Left renal cortex interstitium (tissue), 4 donors: ENCODE data around the gene POC1A. TPM values are rescaled to one million over a fixed set of nuclear protein-coding genes. Genes with fewer than 3 reads are reported as not detected.
A peak's percentile ranks its signal among the peaks of the same experiment; 100 is the strongest.
"Not testable (repeated sequence)": the region's sequence is repeated elsewhere in the genome, so short reads cannot be mapped to it uniquely, and the experiment has no call there.

Experiments
- DNase-seq, 4 donors: peaks; one replicate each; pipeline ENCODE4 v3.0.0-alpha.2; 2013; ENCODE audit warnings: low read depth in 4 of 4, low spot score in 2 of 4, missing footprints in 1 of 4
- polyA plus RNA-seq, 4 donors: library from polyadenylated mRNA; unstranded; fragments of 120-200 nt; gene quantifications; one replicate each; pipeline ENCODE4 v1.2.1, GENCODE V29; 2013; ENCODE audit not compliant: insufficient read length in 4 of 4

Gene POC1A
- polyA plus RNA-seq, 4 donors, result 7.5 to 8.4 (median 7.9) TPM

DNA sequence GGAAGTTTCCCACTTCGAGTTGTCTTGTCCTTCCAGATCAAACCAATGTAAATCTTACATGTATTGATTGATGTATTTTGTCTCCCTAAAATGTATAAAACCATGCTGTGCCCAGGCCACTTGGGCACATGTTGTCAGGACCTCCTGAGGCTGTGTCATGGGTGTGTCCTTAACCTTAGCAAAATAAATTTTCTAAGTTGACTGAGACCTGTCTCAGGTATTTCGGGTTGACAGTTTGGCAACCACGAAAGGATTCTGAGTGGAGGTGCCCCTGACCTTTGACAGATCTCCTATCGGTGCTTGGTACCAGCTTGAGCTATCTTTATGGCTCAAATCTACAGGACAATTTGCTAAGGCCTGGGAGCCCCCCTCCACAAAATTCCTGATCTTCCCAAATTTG is 1.7 kb upstream of the POC1A start:
- DNase-seq, result no peak

DNA sequence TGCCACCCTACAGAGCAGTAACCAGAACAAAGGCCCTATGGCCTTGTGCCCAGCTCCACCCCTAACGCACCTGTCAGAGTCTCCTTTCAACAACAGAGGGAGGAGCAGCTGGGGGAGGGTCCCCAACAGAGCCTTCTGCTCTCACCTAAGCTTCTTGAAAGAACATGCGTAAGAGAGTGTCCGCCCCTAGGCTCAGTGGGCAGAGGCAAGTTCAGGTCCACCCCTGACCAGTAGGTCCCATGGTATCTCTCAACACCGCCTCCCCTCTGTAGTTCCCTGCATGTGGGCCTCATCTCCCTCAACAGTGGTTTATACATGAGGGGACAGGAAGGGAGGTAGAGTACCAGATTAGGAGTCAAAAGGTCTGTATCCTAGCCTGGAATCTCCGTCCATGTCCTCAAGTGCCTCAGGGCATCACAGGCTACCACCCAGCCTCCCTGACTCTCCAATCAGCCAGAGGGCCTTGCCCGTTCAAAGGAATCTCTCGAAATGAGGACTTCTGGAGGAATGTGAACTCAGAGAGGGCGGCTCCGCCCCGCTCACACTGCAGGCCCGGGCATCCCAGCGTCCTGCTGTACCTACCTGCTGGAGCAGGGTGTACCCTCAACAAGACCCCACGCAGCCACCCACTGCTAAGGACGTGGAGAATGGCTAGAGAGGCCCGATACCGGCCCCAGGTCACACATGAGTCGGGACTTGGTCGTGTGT is 680 bp downstream of the POC1A start:
- DNase-seq, result no peak

DNA sequence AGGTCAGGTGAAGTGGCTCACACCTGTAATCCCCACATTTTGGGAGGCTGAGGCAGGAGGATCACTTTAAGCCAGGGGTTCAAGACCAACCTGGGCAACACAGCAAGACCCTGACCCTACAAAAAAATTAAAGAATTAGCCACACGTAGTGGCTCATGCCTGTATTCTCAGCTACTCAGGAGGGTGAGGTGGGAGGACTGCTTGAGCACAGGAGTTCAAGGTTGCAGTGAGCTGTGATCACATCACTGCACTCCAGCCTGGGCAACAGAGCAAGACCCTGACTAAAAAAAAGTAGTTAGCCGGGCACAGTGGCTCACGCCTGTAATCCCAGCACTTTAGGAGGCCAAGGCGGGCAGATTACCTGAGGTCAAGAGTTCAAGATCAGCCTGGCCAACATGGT is 2.2 kb downstream of the POC1A start:
- DNase-seq, result not testable (repeated sequence)

GRCh38 chr3:52150860-52151259 is 3.4 kb downstream of the POC1A start:
- DNase-seq, result no peak

DNA sequence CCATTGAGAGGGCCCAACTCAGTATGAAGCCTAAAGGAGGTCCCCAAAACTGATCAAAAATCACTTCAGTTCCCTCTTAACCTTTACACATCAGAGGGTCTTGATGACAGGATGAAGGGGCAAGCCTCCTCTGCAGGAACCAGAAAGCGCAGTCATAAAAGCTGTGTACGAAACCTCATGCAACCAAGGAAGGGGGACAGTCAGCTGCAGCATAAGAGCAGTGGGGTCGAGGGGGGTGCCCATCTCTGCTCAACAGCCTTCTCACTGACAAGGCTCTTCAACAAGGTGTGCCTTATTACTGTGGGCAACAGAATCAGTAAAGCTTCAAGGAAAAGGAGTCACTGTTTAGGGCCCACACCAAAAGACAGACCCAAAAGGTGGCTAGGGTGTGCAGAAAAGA is 3.9 kb downstream of the POC1A start:
- no peak for DNase-seq

- DNase-seq, result no peak
Measured at GRCh38 chr3:52149726-52150125, 4.5 kb downstream of the POC1A start.

DNA sequence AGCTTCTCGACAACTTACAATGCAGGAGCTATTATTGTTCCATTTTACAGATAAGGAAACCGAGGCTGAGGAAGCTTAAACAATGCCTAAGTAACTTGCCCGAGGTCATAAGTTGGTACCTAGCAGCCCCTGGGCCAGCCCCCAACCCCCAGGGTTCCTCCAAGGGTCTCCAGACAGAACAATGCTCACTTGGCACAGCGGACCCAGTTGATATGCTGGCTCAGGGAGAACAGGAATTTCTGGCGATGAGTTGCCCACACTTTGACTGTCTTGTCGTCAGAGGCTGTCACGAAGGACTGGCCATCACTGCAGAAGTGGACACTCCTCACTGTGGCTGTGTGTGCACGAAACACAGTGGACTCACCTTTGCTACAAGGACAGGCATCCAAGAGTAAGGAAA is 5.2 kb downstream of the POC1A start:
- no peak for DNase-seq

DNA sequence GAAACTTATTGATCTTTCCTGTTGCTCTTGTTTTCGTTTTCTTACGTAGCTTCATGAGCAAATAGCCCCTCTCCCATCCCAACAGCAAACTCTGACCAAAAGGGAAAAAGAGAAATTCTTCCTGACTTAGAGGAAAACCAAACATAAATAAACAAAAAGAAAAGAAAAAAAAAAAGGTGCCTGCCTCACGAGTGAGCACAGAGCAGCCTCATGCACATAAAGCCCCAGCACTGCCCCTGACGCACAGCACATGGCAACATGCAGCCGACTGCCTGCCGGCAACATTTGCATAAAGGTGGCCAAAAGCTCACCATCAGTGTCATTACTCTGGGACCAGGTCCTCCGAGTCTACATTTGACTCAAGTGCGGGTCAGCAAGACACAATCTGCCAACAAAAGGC is 6.4 kb downstream of the POC1A start:
- DNase-seq, result no peak

GRCh38 chr3:52146811-52147210 is 7.4 kb downstream of the POC1A start:
- DNase-seq, result no peak

DNA sequence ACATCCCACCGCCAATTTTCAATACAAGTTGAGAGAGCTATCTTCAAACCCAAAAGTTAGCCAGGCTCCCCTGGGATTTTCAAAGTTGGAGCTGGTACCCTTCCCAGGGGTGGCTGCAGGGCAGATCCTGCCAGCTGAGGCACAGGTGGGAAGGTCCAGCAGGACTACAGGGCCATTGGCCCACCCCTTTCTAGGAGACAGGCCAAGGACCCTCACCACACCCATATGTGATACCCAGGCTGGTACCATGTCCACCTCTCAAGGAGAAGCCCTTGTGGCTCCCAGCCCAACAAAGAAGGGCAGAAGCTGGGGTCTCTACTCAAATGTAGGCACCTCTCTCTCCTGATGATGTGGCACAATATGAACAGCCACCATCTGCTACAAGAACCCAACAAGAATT is 8.0 kb downstream of the POC1A start:
- no peak for DNase-seq

DNA sequence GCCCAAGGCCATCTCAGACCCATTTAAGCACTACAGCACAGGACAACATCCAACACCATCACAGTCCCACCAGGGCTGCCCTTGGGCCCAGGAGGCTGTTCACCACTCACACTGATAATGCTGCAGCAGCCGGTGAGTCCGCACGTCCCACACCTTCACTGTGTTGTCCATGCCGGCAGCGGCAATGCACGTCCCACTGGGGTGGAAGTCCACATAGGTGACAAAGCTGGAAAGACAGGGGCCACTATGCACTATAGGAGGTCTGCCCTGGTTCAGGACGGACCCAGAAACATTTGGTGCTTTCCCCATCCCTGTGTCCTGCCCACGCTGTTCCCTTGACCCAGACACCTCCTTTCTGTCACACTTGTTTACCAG is 8.5 kb downstream of the POC1A start:
- DNase-seq, result no peak

GRCh38 chr3:52144796-52145735 is 9.2 kb downstream of the POC1A start:
- no peak for DNase-seq

- DNase-seq, result peak in 2 of 4 donors; percentile 48 to 55
Measured at GRCh38 chr3:52144034-52144795, 10.0 kb downstream of the POC1A start.

GRCh38 chr3:52143616-52144015 is 10.6 kb downstream of the POC1A start:
- DNase-seq, result no peak

- no peak for DNase-seq
Measured at GRCh38 chr3:52143156-52143555, 11.1 kb downstream of the POC1A start.

GRCh38 chr3:52141751-52142150 is 12.5 kb downstream of the POC1A start:
- DNase-seq, result no peak

- DNase-seq, result no peak
Measured at GRCh38 chr3:52140769-52141168, 13.5 kb downstream of the POC1A start.

DNA sequence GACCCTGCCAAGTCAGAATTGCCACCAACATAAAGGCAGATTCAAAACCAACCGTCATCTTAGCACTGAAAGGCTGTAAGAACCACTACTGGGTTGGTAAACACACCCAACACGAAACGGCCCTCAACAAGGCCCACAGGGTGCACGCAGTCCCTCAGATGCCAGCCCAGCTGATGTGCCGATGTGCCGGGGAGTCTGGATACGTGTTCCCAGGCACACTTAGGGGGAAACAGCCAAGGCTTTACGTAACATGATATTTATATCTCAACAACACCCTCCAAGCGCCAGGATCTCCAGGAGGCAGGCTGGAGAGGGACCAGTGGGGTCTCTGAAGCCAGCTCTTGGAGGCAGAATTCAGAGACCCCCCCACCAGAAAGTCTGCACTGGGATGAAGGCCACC is 14.2 kb downstream of the POC1A start:
- DNase-seq, result no peak

- no peak for DNase-seq
Measured at GRCh38 chr3:52137311-52137710, 16.9 kb downstream of the POC1A start.

DNA sequence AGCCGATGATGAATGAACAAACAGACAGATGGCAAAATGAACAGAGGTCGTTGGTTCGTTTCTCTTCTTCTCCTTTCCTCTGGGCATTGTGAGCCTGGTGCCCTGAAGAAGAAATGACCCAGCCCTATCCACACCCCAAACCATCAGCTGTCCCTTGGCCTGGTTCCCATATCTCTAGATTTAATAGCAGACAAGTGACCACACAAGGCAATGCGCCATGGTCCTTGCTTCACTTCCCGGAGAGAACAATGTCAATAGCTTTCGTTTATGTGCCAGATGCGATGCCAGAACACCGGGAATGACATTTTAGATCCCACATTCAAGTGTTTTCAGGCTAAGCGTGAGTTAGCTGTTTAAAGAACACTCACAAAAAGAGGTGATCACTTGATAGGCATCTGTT is 17.7 kb downstream of the POC1A start:
- DNase-seq, result no peak

GRCh38 chr3:52135332-52135731 is 18.9 kb downstream of the POC1A start:
- DNase-seq, result no peak
